Anterior cingulate cortex (tissue), 58 donors: Measurements from ENCODE around the gene CNRIP1.

ENCODE experiments used
- DNase-seq, 58 donors: peaks; one replicate each; lab custom pipeline; 2025; lab: John Stamatoyannopoulos, UW

Gene CNRIP1

GRCh38 chr2:68294187-68294586 lies 25.6 kb downstream of the CNRIP1 start:
- no peak for DNase-seq

DNA sequence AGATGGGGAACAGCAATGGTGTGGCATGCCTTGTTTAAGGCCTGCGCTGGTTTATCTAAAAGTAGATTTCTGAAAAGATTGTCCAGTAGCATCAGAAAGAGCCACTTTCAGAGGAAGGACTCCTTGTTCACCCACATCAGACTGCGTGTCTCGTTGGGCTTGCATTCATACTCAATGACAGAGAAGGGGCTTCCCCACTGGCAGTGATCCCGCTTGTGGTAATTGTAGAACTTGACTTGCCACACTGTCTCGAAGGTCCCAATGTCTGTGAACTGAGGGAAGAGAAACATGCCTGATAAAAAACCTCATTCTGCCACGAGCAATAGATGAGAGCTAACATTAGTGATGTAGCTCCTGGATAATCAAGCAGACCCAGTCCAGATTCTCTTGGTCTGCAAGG lies 26.0 kb downstream of the CNRIP1 start:
- no peak for DNase-seq

DNA sequence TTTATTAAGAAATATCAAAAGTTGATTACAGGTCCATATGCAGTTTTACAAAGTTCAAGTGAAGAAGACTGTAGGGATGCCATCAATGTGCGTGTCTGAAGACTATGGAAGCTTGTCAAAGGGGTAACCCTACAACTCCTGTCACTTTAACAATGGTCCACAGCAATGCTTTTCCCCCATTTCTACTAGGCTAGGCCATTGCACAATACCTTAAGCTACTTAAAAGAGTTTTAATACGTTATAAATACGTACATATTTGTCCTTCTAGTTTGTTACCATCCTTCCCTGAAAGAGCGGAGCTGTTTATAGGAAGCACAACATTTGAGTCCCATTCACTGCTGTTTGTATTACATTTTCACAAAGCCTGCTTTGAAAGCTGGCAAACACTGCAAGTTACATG lies 26.7 kb downstream of the CNRIP1 start:
- no peak for DNase-seq

DNA sequence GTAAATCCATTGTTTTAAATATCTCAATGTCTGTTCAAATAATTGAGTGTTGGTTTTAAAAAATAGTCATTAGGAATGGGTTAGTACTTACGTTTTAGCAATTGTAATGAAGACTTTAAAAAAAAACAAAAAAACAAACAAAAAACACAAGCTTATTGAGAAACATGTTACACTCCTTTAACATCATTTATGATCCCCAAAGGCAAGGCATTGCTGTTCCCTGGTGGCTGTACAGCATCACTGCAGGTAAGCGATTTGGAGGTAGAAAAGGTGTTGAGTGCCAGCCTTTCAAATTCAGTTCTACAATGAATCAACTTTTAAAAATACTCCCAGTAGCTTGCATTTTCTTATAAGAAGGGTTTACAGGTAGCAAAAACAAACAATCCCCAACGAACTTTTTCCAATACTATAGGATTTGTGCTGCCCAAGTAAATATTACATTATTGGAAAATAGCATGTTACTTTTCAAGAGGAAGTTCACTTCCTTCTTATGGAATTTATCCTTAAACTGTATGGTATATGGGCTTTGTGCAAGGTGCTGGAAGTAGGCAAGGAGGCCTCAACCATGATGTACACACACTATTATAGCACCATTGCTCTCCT lies 27.5 kb downstream of the CNRIP1 start:
- DNase-seq: peak in 1 of 58 donors; percentile 33

DNA sequence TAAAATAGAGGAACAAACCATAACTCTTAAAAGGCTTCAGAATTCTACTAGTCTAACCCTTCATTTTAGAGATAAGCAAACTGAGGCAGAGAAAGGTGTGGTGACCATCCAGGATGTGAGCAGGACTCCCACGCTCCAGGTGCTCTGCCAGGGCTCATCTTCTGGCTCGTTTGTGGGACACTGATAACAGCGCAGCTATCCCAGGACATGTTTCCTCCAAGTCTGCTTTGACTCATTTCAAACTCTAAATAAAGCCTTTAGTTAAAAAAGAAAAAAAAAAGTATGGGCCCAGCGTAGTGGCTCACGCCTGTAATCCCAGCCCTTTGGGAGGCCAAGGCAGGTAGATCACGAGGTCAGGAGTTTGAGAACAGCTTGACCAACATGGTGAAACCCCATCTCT lies 28.4 kb downstream of the CNRIP1 start:
- DNase-seq: no peak

GRCh38 chr2:68290901-68291300 lies 28.8 kb downstream of the CNRIP1 start:
- peak in 14 of 58 donors; percentile 13 to 71 (median 26) for DNase-seq

DNA sequence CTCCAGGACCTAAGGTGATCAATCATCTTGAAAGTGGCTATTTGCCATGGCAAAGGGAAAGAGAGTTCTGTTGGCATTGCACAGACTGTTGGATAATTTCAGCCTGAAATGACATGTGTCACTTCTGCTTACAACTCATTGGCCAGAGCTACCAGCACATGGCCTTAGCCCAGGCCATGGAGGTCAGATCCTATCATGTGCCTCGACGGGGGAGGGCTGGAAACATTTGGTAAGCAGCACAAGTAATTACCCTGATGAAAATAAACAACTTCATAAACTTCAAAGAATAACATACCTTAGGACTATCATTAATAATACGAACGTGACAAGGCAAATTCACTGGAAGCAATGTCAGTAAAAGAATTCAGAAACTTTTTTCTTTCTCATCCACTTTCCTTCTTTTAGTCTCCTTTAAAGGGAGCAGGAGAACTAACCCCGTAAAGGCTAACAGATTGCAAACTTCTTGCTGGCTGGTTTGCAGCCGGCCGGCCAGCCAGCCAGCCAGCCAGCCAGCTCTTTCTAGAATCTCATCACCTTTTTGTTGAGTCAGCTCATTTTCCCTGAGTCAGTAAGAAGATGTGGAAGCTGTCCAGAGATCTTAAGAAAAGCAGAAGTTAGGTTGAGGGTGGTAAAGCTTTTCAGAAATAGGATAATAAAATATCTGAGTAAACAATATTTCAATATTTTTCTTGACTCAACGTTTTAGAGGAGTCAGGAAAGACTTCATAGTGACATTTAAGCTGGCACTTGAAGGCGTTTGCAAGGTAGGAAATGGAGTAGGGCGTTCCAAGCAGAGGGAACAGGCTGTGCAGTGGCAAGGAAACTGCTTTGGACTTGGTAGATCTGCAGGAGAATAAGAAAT lies 31.9 kb downstream of the CNRIP1 start:
- peak in 16 of 58 donors; percentile 4 to 54 (median 18) for DNase-seq

DNA sequence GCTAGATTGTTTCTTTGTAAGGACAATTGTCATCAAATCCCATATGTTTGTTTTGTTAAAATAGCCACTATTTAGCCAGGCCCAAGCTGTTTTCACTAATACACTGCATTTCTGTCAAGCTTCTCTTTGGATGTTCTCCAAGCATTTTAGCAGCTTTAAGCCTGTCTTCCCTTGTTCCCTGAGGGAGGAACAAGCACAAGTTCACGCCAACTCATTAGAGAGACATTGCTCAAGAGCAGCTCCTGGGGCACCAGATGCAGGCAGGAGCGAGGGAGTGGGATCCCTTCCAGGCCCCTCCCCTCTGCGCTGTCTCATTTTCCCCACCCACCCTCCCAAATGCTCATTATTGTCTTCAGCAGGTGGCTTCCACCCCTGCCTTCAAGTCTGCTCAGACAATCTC lies 34.9 kb downstream of the CNRIP1 start:
- DNase-seq: peak in 32 of 58 donors; percentile 4 to 84 (median 36)

GRCh38 chr2:68283419-68283812 lies 36.3 kb downstream of the CNRIP1 start:
- DNase-seq: no peak

- no peak for DNase-seq
Measured at GRCh38 chr2:68282811-68283418, 36.8 kb downstream of the CNRIP1 start.

- no peak for DNase-seq
Measured at GRCh38 chr2:68280796-68281195, 39.0 kb downstream of the CNRIP1 start.

DNA sequence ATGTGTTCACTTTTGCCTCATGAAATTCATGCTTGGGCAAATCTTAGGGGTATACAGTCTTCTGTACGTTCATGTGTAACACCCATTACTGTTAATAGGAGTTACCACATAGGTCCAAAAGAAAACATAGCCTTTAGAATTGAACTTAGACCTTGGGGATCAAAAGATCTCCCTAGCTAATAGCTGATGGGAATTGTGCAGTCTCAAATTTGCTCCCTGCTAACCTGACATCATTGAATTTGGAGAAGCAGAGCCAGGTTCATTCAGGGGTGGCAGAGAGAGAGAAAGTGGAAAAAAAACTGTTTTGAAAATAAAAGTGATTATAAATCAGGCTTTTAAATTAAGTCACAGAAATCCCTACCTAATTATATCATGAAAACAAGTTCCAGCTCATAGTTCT lies 39.4 kb downstream of the CNRIP1 start:
- DNase-seq: no peak

GRCh38 chr2:68279691-68280090 lies 40.1 kb downstream of the CNRIP1 start:
- DNase-seq: no peak

DNA sequence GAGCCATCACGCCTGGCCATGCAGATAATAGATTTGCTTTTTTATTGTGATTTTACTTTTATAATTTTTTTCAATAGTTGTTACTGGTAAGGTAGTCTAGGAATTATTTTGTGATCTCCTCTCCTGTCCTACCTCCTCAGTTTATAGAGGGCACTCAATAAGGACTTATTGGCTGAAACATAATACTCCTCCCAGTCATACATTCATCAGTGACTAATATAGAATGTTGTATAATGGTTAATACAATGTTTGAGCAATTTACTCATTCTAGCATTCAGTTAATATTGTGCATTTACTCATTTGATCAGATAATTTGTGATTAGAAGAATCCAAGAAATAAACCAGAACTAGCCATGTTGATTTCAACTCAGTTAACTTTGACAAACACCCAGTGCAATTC lies 41.6 kb downstream of the CNRIP1 start:
- no peak for DNase-seq

GRCh38 chr2:68274022-68274421 lies 45.7 kb downstream of the CNRIP1 start:
- DNase-seq: no peak

DNA sequence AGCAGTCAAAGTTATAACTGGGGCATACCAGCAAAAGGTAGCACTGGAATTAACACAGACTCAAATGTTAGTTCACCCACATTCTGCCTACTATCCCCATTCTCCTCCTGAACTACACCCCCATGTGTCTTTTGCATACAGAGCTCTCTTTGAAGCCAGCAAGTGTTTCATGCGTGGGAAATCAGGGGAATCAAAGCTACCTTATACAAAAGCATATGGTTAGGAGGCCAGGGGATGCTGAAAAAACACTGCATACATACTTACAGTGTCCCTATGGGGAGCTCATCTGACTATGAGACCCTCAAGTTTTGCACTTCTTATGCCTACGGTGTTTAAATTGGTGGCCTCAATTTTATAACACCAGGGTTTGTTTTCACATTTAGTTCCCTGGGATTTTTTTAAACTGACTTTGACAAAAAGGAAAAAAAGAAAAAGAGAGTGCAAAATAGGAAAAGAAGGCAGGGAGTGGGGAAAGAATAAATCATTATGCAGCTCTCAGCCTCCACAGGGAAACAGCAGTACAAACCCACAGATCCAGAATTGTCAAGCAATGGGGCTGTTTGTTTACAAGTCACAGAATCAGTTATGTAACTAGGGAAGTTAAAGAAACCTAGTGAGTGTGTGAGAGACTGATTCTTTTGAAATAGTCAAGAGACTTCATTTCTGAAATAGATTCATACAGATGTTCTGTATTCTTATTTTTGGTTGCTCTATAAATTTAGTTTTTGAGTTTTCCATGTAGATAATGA lies 47.3 kb downstream of the CNRIP1 start:
- DNase-seq: peak in 5 of 58 donors; percentile 6 to 67 (median 27)

- DNase-seq: no peak
Measured at GRCh38 chr2:68266655-68267054, 53.1 kb downstream of the CNRIP1 start.

DNA sequence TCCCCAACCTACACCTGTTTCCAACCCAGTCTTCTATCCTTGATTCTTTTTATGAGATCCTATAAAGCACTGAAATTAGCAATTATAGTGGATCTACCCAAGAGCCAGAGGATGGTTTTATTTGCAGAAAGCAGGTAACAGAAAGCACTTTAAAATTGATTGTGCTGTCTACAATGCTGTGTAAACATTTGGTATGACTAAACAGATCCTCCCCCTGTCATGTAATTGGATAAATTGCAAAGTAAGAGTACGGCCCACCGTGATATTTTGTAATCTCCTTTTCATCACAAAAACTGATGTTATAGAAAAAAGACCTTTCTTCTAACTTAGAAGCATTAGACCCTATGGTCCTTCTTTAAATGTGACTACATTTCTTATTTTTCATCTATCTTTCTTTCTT lies 56.1 kb downstream of the CNRIP1 start:
- DNase-seq: no peak

DNA sequence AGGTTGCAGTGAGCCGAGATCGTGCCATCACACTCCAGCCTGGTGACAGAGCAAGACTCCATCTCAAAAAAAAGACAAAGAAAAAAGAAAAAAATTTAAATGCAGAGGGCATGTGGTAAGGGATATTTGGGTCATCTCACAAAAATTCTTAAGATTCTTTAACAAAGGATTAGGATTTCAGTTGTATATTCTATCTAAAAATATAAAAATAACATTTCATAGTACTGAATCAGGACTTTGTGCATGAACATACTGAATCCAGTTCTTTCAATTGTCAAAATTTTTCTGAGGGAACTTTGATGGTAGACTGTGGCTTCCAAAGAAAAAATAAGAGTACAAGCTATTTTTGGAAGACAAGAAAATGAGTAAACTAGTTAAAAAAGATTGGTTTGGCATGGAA lies 60.9 kb downstream of the CNRIP1 start:
- DNase-seq: no peak

DNA sequence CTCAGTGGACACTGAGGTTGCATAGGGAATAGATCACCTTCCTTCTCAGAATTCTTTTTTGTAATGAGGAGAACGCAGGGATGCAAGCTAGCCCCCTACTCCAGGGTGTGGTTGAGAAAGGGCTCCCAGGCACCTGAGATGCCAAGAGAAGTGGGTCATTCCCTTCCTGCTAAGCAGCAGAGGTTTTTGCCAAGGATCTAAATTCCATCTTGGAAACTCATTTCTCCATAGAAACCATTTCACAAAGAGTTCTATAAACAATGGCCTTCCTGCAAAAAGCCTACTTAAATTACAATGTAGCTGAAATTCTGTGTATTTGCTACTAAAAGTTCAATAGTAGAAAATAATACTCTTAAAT lies 63.7 kb downstream of the CNRIP1 start:
- peak in 3 of 58 donors; percentile 2 to 12 (median 5) for DNase-seq
